Measurements from ENCODE around the gene PPT1. TPM values are rescaled to one million over a fixed set of nuclear protein-coding genes. Genes with fewer than 3 reads are reported as not detected.

The PPT1 gene
- total RNA-seq, 1 donor from 2014 or later: 58.7 TPM

- H3K27me3 ChIP-seq: no peaks in the 10 kb centered on the region
- intact Hi-C loops (cut with DNase I): no loop called here
- no peak for DNase-seq (ENCODE audit: extremely low spot score in 2 of 2)
- TF ChIP-seq POLR2A (IDR thresholded peaks at IDR 0.05): no peak
- no peak for TF ChIP-seq POLR2AphosphoS5 (IDR thresholded peaks at IDR 0.05; ENCODE audit: insufficient read depth in 1 of 2, low read depth in 1 of 2)
- no peak for TF ChIP-seq CTCF (IDR thresholded peaks at IDR 0.05)
- H3K36me3 ChIP-seq: peaks cover 0 to 22% of the 10 kb centered on the region in 2 donors
- H3K27ac ChIP-seq: no peak overlapping the region
- H3K4me1 ChIP-seq: peaks cover 76% of the 10 kb centered on the region
- no peaks in the 10 kb centered on the region for H3K9me3 ChIP-seq
- H3K4me3 ChIP-seq: no peak overlapping the region
These were observed 40.3 kb downstream of the PPT1 start for GRCh38 chr1:40056519-40057309.

GRCh38 chr1:40053138-40053887 lies 43.7 kb downstream of the PPT1 start:
- H3K4me1 ChIP-seq: peaks cover 74% of the 10 kb centered on the region
- no peaks in the 10 kb centered on the region for H3K9me3 ChIP-seq
- no peaks in the 10 kb centered on the region for H3K27me3 ChIP-seq
- DNase-seq (ENCODE audit: extremely low spot score in 2 of 2): no peak
- no peak overlapping the region for H3K4me3 ChIP-seq
- intact Hi-C loops (cut with DNase I): no loop called here
- H3K36me3 ChIP-seq: no peaks in the 10 kb centered on the region
- TF ChIP-seq POLR2AphosphoS5 (IDR thresholded peaks at IDR 0.05; ENCODE audit: insufficient read depth in 1 of 2, low read depth in 1 of 2): no peak
- TF ChIP-seq POLR2A (IDR thresholded peaks at IDR 0.05): no peak
- TF ChIP-seq CTCF (IDR thresholded peaks at IDR 0.05): no peak
- H3K27ac ChIP-seq: no peak overlapping the region

GRCh38 chr1:40050863-40051262 lies 46.2 kb downstream of the PPT1 start:
- Histone ChIP-seq H3K27ac (no peak overlapping the region), H3K4me1 (peaks cover 71% of the 10 kb centered on the region)
- intact Hi-C loops (cut with DNase I): no loop called here

GRCh38 chr1:40049725-40050124 lies 47.3 kb downstream of the PPT1 start:
- peaks cover 70% of the 10 kb centered on the region for H3K4me1 ChIP-seq
- no peaks in the 10 kb centered on the region for H3K9me3 ChIP-seq
- intact Hi-C loops (cut with DNase I): no loop called here
- no peak overlapping the region for H3K27ac ChIP-seq
- no peak for DNase-seq (ENCODE audit: extremely low spot score in 2 of 2)
- H3K27me3 ChIP-seq: no peaks in the 10 kb centered on the region
- TF ChIP-seq CTCF (IDR thresholded peaks at IDR 0.05) (no peak), POLR2AphosphoS5 (IDR thresholded peaks at IDR 0.05; ENCODE audit: insufficient read depth in 1 of 2, low read depth in 1 of 2) (no peak), POLR2A (IDR thresholded peaks at IDR 0.05) (no peak)
- peaks cover 0 to 7% of the 10 kb centered on the region in 2 donors for H3K36me3 ChIP-seq
- no peak overlapping the region for H3K4me3 ChIP-seq

More at GRCh38 chr1:40050863-40051262, 46.2 kb downstream of the PPT1 start:
- H3K4me3 ChIP-seq: no peak overlapping the region
- H3K36me3 ChIP-seq: peaks cover 0 to 7% of the 10 kb centered on the region in 2 donors
- H3K27me3 ChIP-seq: no peaks in the 10 kb centered on the region
- TF ChIP-seq POLR2A (IDR thresholded peaks at IDR 0.05) (no peak), CTCF (IDR thresholded peaks at IDR 0.05) (no peak), POLR2AphosphoS5 (IDR thresholded peaks at IDR 0.05; ENCODE audit: insufficient read depth in 1 of 2, low read depth in 1 of 2) (no peak)
- no peak for DNase-seq (ENCODE audit: extremely low spot score in 2 of 2)
- no peaks in the 10 kb centered on the region for H3K9me3 ChIP-seq

Data from vagina (tissue), 2 donors.